ENCODE data around the gene CACHD1. TPM values are rescaled to one million over a fixed set of nuclear protein-coding genes. Genes with fewer than 3 reads are reported as not detected.
"Not testable (repeated sequence)": the region's sequence is repeated elsewhere in the genome, so short reads cannot be mapped to it uniquely, and the experiment has no call there.

The CACHD1 gene
- total RNA-seq, 2 experiments from 2014 or later, result 0.47 to 0.48 TPM

DNA sequence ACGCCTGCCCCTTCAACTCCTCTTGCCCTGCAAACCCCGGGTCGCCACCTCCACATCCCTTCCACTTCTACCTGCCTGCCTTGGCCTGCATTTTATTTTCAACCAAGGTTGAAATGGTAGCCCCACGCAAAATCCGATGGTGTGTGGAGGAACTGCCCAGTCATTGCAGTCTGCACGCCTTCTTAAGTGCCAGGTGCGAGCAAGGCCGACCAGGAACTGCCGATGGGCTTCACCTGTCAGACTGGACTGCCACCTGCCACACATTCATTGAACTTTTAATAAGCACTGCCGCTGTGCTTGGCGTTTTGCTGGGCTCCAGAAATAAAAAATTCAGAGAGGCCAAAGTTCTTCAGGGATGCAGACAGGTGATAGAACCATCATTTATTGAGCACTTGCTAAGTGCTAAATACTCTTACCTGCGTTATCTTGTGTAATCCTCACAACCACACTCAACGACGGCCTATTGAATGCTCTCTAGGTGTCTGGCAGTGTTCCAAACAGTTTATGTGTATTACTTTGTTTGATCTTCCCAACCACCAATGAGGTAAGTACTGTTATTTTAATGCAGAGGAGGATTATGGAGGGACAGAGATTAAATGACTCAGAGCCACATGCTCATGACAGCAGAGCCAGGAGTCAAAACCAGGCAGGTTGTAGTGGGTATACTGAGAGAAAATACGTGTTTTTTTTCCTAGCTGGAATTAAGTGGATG is 36.2 kb downstream of the CACHD1 start:
- Mint-ChIP-seq H3K27me3 (peaks cover 19% of the 10 kb centered on the region), H3K9me3 (no peaks in the 10 kb centered on the region), H3K36me3 (ENCODE audit: low read depth) (no peaks in the 10 kb centered on the region), H3K27ac (peak overlapping the region; percentile 75), H3K4me3 (peak overlapping the region; percentile 78), H3K4me1 (peaks cover 18% of the 10 kb centered on the region)
- ChIA-PET CTCF (interaction anchor here (1.0 to 1.4 kb wide), 2 partner anchors 8 to 9 kb away, joined by 4 to 5 read pairs; no protein-coding TSS in a partner anchor), POLR2A (no interaction called here)
- DNase-seq, result no peak

DNA sequence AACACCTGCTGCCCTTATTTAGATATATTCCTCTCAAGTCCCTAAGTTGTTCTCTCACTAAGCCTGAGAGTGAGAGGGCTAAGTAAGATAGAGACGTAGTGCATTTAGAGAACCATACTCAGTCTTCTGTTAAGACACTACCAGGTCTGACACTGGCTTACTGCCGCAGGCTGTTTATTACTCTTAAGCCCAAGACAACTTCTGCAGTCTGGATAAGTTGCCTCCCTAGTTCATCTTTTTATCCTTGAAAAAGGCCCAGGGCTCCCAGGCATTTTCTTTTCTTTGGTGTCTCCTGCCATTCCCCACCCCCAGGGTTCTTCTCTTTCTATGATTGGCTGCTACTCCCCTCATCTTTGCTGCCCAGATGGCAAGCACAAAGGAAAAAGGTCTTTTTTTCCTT is 38.7 kb downstream of the CACHD1 start:
- H3K4me3 Mint-ChIP-seq, result no peak overlapping the region
- H3K36me3 Mint-ChIP-seq (ENCODE audit: low read depth), result no peaks in the 10 kb centered on the region
- H3K9me3 Mint-ChIP-seq, result peaks cover 3% of the 10 kb centered on the region
- peaks cover 13% of the 10 kb centered on the region for H3K27me3 Mint-ChIP-seq
- DNase-seq, result no peak
- ChIA-PET POLR2A (no interaction called here), CTCF (no interaction called here)
- no peak overlapping the region for H3K27ac Mint-ChIP-seq
- H3K4me1 Mint-ChIP-seq, result peaks cover 18% of the 10 kb centered on the region

DNA sequence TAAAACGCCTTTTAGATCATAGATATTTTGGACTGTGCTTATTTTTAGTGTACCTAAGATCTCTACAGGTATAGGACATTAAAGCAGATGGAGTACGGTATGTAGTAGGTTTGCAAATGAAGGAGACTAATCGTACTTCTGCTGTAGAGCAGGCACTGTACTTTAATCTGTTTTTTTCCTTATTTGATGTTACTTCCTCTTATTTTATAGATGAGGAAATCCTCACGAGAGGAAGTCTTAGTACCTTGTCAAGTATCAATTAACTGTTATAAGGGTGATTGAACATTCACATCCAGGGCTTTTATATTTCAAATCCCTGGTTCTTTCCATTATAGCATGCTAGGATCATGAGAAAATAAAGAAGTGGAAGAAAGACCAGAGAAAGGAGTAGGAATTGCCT is 41.1 kb downstream of the CACHD1 start:
- peaks cover 13% of the 10 kb centered on the region for H3K27me3 Mint-ChIP-seq
- no peak overlapping the region for H3K27ac Mint-ChIP-seq
- ChIA-PET CTCF (interaction anchor here (0.5 kb wide), 1 partner anchor 366 kb away, joined by 3 read pairs; no protein-coding TSS in a partner anchor), POLR2A (no interaction called here)
- H3K9me3 Mint-ChIP-seq, result peaks cover 3% of the 10 kb centered on the region
- DNase-seq, result no peak
- H3K36me3 Mint-ChIP-seq (ENCODE audit: low read depth), result no peaks in the 10 kb centered on the region
- no peak overlapping the region for H3K4me3 Mint-ChIP-seq
- H3K4me1 Mint-ChIP-seq, result peaks cover 7% of the 10 kb centered on the region

DNA sequence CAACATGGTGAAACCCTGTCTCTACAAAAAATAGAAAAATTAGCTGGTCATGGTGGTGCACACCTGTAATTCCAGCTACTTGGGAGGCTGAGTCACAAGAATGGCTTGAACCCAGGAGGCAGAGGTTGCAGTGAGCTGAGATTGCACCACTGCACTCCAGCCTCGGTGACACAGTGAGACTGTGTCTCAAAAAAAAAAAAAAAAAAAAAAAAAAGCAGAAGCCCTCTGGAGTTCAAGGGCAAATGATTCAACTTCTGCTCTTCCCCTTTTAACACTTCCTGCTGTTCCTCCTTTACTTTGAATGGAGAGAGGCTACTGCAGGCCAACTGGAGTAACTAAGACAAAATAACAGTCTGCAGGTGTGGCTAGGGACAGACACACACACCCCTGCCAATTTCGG is 42.3 kb downstream of the CACHD1 start:
- H3K4me3 Mint-ChIP-seq; H3K36me3 Mint-ChIP-seq (ENCODE audit: low read depth); H3K4me1 Mint-ChIP-seq; H3K27ac Mint-ChIP-seq; POLR2A ChIA-PET; H3K9me3 Mint-ChIP-seq; DNase-seq; H3K27me3 Mint-ChIP-seq: not testable (repeated sequence)
- CTCF ChIA-PET, result interaction anchor here (0.7 kb wide), 1 partner anchor 378 kb away, joined by 3 read pairs; no protein-coding TSS in a partner anchor

DNA sequence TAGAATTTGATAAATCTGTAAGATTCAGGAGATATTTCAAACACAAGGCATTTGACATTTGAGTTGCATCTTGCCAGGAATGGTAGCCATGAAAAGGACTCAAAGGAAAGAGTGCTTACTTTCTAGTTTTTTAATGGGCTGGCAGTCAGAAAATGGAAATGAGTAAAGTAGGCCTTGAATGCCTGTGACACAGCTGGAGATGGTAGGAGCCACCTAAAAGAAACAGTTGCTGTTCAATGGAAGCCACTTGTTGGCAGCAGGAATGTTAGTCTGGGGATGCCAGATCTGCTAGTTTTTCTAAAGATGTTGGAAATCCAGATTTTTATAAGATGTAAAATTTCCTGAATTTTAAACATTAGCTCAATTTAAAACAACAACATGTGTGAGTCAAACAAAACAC is 43.6 kb downstream of the CACHD1 start:
- Mint-ChIP-seq H3K9me3 (peaks cover 3% of the 10 kb centered on the region), H3K27me3 (peaks cover 3% of the 10 kb centered on the region), H3K4me1 (no peaks in the 10 kb centered on the region), H3K4me3 (no peak overlapping the region), H3K27ac (no peak overlapping the region), H3K36me3 (ENCODE audit: low read depth) (no peaks in the 10 kb centered on the region)
- ChIA-PET CTCF (interaction anchor here (1.2 kb wide), 2 partner anchors 8 to 88 kb away, joined by 3 to 4 read pairs; no protein-coding TSS in a partner anchor), POLR2A (interaction anchor here (0.5 kb wide), 1 partner anchor 1125 kb away, joined by 3 read pairs; no protein-coding TSS in a partner anchor)
- DNase-seq, result no peak

DNA sequence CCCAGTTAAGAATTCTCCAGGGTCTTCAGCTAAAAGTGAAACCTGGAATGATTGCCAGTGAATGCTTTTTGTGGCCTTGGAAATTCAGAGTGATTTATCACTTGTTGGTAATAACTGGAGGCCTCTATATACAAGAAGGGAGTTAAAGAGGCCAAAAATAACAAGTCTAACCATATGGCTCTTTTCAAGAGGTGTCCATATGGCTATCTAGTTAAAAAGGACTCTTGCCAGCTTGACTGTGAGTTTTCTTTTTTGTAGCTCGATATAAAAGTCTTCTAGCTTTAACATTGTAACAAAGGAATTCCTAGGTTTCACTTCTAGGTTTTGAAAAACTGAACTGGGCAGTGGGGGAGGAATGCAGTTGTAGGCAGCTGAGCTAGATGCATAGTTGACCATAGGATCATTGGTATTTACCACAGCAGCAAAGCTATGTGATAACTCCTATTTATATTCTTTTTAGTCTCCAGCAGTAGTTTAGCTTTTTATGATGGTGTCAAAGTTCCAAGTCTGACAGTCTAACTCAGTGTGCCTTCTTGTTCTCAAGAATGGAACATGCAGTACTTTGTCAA is 44.4 kb downstream of the CACHD1 start:
- Mint-ChIP-seq H3K4me1 (no peaks in the 10 kb centered on the region), H3K27ac (no peak overlapping the region), H3K27me3 (peaks cover 3% of the 10 kb centered on the region), H3K9me3 (peaks cover 3% of the 10 kb centered on the region), H3K4me3 (no peak overlapping the region), H3K36me3 (ENCODE audit: low read depth) (no peaks in the 10 kb centered on the region)
- ChIA-PET POLR2A (no interaction called here), CTCF (interaction anchor here (1.1 to 1.2 kb wide), 3 partner anchors 9 to 87 kb away, joined by 3 to 4 read pairs (median 3); no protein-coding TSS in a partner anchor)
- DNase-seq, result no peak

DNA sequence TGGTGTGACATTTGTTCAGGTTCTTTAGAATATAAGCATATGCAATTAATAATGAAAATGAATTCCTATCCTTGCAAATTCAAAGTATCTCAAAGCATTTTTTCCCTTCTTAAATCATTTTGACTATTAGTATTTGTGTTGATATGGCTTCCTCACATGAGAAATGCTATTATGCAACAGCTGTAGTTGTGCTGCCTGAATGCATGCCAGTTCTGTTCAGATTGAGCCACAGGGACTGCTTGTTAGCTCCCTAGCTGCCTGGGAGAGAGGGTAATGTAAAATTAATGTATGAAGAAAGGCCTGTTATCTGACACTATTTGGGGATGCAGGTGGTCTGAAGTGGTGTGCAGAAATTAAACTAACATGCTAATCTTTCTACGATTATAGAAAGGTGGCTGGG is 45.5 kb downstream of the CACHD1 start:
- ChIA-PET CTCF (no interaction called here), POLR2A (no interaction called here)
- Mint-ChIP-seq H3K4me1 (no peaks in the 10 kb centered on the region), H3K36me3 (ENCODE audit: low read depth) (no peaks in the 10 kb centered on the region), H3K27me3 (peaks cover 3% of the 10 kb centered on the region), H3K4me3 (no peak overlapping the region), H3K9me3 (peaks cover 3% of the 10 kb centered on the region), H3K27ac (no peak overlapping the region)
- no peak for DNase-seq

DNA sequence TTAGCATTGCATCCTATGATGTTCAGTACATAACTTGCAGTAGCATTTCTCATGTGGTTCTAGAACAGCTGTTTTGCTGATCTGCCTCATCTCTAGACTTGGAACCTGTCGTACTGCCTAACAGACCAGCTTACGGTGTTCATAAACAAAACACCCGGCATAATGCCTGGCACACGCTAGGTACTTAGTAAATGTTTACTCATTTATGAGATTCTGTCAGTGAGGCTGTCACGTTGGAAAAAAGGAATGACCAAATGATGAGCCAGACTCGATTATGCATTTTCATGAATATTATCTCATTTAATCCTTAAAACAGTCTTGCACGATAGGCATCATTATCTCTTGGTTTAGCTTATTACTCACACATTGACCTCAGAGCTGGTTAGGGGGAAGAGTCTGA is 46.4 kb downstream of the CACHD1 start:
- Mint-ChIP-seq H3K9me3 (peaks cover 3% of the 10 kb centered on the region), H3K27me3 (peaks cover 3% of the 10 kb centered on the region), H3K4me1 (no peaks in the 10 kb centered on the region), H3K36me3 (ENCODE audit: low read depth) (no peaks in the 10 kb centered on the region), H3K4me3 (no peak overlapping the region), H3K27ac (no peak overlapping the region)
- DNase-seq, result no peak
- ChIA-PET CTCF (no interaction called here), POLR2A (no interaction called here)

DNA sequence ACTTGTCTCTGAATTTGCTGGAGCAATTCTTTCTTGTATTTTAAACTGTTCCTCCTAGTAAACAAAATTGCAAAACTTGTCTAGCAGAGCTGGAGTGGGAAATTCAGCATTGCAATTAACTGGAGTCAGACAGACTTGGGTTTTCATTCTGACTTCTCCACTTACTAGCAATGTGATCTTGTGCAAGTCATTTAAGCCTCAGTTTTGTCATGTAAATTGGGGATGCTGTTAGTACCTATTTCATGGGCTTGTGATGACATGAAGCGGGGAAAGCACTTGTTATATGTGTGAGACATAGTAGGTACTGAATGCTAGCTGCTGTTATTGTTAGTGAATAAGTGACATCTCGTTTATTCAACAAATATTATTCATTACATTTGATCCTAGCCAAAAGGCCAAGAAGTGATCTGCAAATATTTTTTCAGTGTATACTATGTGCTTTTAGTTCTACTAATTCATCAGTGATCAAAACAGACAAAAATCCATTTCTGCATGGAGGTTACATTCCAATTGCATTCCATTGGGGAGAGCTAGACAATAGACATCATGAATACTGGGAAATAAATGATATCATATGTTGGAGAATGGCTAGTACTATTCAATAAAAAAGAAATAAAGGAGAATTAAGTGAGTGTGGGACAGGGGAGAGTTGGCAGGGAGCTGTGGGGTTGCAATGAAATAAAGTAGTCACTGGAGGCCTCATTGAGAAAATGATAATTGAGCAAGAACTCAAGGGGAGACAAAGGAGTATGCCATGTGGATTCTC is 47.1 kb downstream of the CACHD1 start:
- Mint-ChIP-seq H3K36me3 (ENCODE audit: low read depth) (no peaks in the 10 kb centered on the region), H3K27me3 (peaks cover 3% of the 10 kb centered on the region), H3K27ac (no peak overlapping the region), H3K4me1 (no peaks in the 10 kb centered on the region), H3K4me3 (no peak overlapping the region), H3K9me3 (peaks cover 3% of the 10 kb centered on the region)
- ChIA-PET CTCF (no interaction called here), POLR2A (no interaction called here)
- DNase-seq, result no peak

DNA sequence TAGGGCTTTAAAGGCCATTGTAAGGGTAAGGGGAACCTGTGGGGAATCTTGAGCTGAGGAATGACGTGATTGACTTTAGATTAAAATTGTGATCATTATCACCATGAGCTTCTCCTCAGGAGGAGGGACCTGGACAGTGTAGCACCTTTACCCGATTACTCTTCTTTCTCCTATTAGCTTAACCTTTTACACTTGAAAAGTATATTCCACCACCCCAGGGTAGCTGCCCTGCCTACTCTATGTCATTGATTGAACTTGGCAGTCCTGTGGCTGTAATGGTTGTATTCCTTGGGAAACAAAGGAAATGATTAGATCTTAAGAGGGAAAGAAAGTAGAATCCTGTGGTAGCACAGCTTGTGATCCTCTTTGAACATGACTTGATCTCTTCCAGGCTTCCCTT is 47.7 kb downstream of the CACHD1 start:
- no peak for DNase-seq
- H3K27me3 Mint-ChIP-seq, result peaks cover 3% of the 10 kb centered on the region
- POLR2A ChIA-PET, result no interaction called here
- no peak overlapping the region for H3K27ac Mint-ChIP-seq
- no peaks in the 10 kb centered on the region for H3K36me3 Mint-ChIP-seq (ENCODE audit: low read depth)
- CTCF ChIA-PET, result interaction anchor here (0.6 to 0.7 kb wide), 3 partner anchors 527 to 1483 kb away, joined by 3 to 7 read pairs (median 3); no protein-coding TSS in a partner anchor
- no peaks in the 10 kb centered on the region for H3K9me3 Mint-ChIP-seq
- H3K4me3 Mint-ChIP-seq, result no peak overlapping the region
- H3K4me1 Mint-ChIP-seq, result no peaks in the 10 kb centered on the region

DNA sequence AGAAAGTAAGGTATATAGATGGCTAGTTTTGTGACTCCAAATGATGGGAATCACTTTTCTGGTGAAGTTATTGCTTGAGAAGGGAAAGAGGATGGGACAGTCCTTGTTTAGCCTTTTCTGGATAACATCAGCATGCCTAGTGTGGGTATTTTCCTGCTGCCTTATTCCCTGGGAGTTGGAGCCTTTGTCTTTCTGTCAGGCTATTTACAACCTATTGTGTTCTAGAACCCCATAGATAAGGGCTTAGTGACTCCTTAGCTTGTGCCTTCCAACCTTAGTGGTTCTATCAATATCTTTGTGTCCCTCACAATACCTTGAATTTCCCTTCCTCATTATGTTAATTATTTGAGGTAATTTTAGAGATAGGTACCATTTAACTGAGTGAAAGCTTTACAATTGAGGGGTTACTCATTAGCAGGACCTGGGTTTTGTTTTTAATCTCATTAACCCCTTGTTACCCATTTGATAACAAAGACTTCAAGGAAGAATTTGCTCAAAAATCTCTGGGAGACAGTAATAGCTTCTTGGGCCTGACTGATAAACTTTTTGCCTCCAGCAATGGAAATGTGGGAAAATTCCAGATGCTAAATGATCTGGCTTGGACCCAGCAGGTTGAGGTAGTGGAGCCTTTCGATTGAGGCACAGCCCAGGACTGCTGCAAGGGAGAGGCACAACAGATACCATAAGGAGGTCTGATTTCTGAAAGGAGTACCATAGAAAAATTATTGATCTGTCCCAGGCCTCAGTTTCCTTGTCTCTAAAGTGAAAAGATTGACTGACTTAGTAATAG is 49.0 kb downstream of the CACHD1 start:
- no peak overlapping the region for H3K4me3 Mint-ChIP-seq
- DNase-seq, result no peak
- no peaks in the 10 kb centered on the region for H3K4me1 Mint-ChIP-seq
- H3K9me3 Mint-ChIP-seq, result peaks cover 3% of the 10 kb centered on the region
- no peaks in the 10 kb centered on the region for H3K36me3 Mint-ChIP-seq (ENCODE audit: low read depth)
- H3K27me3 Mint-ChIP-seq, result peaks cover 3% of the 10 kb centered on the region
- ChIA-PET CTCF (no interaction called here), POLR2A (no interaction called here)
- H3K27ac Mint-ChIP-seq, result no peak overlapping the region

DNA sequence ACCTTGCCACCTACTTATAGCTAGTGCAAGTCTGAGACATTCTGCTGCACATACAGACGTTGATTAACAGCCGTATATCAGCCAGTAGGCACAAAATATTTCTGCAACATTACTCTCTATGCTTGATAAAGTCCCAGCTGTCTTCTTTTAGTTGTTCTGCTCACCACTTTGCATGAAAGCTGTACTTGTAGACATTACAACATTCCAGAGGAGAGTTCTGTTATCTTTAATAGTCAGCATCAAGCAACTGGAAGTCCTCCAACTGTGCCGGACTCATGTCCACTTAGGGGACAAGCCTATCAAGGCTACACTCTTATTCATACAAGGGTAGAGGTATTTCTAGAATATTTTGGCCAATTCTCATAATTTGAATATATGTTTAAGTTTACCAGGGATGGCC is 50.0 kb downstream of the CACHD1 start:
- no peaks in the 10 kb centered on the region for H3K4me1 Mint-ChIP-seq
- DNase-seq, result no peak
- H3K9me3 Mint-ChIP-seq, result peaks cover 3% of the 10 kb centered on the region
- H3K27me3 Mint-ChIP-seq, result peaks cover 3% of the 10 kb centered on the region
- CTCF ChIA-PET, result no interaction called here
- H3K36me3 Mint-ChIP-seq (ENCODE audit: low read depth), result no peaks in the 10 kb centered on the region
- H3K27ac Mint-ChIP-seq, result no peak overlapping the region
- H3K4me3 Mint-ChIP-seq, result no peak overlapping the region
- POLR2A ChIA-PET, result no interaction called here

DNA sequence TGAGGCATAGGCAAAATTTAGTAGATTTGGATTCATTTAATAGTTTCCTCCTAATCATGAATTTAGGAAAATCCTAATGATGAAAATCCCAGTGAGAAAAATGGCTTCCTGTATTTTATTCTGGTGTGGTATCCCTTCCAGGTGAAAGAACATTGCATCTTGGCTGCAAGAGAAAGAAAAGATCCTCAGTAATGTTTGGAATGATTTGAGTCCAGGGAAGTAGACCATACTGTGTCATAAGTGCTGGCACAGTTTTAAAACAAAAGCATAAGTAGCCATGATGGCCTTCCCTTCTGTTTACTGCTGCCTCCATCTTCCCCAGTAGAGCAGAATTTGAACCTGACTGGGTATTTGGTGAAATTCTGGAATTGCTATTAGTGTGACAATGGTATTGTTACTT is 52.8 kb downstream of the CACHD1 start:
- Mint-ChIP-seq H3K4me1 (peaks cover 8% of the 10 kb centered on the region), H3K4me3 (no peak overlapping the region), H3K27ac (no peak overlapping the region), H3K36me3 (ENCODE audit: low read depth) (no peaks in the 10 kb centered on the region), H3K9me3 (peaks cover 3% of the 10 kb centered on the region), H3K27me3 (peaks cover 2% of the 10 kb centered on the region)
- no peak for DNase-seq
- ChIA-PET POLR2A (no interaction called here), CTCF (no interaction called here)

Measured in activated CD4-positive, alpha-beta T cell treated with anti-CD3 and anti-CD28 coated beads, Interleukin-2, amount 10 ng/mL, durations not matched to agents 7 days and 5 days (primary cell).